T-helper 9 cell (primary cell): ENCODE measurements around the gene DLG2.

Source experiments
- DNase-seq: peaks from one replicate; pipeline ENCODE4 v3.0.0-alpha.2; 2020

DLG2 gene

DNA sequence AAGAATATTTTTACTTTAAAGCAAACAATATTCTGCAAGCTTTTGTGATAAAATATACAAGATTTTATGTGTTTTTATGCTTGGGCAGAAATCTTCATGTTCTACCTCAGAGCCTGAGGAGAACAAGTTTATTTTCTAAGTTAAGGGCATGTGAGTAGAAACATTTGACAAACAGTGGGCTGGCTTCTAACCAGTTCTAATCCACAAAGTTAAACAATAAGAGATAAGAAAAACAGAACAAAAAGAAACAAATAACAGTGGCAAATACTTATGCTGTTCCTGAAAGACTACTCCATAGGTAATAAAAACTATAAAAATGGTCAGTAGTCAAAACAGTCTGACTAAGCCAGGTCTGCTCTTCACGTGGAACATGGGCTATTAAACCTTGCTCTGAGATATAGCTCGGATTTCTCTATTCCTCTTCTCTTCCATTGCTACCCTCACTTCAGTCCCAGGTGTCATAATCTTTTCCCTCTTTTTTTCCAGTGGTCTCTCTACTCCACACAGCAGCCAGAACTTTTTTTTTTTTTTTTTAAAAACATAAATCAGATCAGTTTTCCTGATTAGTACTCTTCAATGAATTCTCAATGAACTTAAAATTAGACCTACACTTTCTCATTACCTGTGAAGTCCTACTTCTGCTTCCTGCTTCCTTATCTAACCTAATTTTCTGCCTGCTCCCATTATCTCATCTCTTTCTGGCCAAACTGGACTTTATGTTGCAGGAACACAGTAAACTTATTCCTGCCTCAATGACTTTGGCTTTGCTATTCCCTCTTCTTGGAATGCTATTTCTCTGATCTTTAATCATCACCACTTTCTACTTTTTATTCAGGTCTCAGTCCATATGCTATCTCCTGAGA, 1669.9 kb downstream of the DLG2 start:
- DNase-seq: no peak

DNA sequence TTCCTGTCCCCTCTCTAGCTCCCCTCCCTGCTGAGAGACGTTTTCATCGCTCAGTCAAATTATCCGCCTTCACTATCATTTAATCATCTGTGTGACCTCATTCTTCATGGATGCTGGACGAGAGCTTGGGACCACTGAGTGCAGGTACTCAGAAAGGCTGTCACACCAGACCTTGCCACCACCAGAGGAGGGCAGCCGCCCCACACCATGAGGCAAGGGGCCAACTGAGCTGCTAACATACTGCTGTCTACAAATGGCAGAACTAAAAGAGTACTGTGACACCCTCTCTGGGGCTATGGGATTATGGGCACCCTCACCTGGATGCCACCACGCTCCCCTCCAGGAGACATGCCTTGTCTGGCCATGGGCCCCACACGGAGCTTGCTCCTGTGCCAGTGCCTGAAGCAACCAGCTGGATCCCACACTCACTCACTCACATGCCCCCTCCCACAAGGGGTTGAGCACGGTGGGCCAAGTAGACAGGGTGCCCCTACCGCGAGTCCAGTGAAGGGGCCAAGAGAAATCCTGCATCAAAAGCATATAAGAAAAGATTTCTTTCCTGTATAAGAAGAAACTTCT, 1670.9 kb downstream of the DLG2 start:
- no peak for DNase-seq

DNA sequence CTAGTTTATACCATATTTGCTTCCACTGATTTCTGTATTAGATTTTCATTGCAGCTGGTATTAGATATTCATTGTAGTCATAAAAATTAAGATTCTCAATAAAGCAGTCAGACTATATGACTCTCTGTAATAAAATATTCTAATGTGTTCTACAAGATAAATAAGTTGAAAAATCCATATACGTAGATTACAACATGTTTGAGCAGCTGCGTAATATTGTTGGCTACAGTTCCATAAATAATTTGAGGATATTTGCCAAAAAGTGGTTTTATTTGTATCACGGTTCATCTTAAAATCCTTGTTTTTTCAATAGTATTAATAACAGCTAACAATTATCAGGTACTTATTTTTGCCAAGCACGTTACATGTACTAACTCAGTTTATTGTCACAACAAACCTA, 1672.4 kb downstream of the DLG2 start:
- DNase-seq: no peak

DNA sequence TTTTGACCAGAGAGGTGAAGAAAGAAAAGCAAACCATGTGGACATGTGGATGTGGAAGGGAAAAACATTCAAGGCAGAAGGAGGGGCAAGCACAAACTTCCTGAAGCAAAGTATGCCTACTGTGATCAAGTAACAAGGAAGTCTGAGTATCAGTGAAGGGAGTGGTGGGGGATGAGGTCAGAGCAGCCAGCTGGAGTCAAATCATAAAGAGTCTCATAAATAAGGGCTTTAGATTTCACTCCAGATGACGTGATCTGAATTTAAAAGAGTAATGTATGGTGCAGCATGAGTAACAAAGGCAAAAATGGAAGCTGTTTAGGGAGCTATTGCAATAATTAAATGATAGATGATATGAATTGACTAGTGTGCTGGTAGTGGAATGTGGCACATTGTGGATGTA, 1675.6 kb downstream of the DLG2 start:
- no peak for DNase-seq

DNA sequence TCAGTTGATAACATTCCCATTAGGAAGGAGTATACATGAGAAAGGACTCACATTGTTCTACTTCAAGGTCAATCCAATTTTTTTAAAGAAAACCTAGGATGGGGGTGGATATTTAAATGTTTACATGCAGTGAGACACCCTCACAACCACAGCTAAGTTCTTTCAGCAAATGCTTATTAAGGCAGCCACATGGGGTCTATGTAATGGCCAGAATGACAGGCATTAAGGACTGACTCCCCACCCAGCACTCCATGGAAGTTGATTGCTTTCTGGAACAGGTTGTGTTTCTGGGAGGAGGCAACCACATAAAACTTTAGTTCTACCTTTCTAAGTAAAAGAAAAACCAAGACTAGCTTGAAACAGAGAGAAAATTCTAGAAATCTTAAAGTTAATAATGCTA, 1678.9 kb downstream of the DLG2 start:
- DNase-seq: no peak

DNA sequence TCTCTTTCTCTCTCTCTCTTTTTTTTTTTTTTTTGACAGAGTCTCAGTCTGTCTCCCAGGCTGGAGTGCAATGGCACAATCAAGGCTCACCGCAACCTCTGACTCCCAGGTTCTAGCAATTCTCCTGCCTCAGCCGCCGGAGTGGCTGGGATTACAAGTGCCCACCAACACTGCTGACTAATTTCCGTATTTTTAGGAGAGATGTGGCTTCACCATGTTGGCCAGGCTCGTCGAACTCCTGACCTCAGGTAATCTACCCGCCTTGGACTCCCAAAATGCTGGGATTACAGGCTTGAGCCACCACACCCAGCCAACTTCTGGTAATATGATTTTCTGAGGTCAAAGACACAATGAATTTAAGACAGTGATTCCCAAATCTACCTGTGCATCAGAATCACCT, 1681.2 kb downstream of the DLG2 start:
- no peak for DNase-seq

DNA sequence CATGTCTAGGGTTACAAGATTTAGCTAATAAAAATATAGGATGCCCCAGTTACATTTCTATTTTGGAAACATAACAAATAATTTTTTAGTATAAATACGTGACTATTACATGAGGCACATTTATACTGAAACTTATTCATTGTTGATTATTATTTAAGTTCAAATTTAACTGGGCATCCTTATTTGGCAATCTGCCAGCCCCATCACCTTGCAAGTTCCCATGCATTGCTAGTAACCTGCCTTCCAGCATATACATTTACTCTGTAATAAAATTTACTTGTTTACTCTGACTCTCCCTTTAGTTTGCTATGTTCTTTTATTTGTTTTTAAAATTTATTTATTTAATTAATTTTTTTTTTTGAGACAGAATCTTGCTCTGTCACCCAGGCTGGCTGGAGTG, 1686.1 kb downstream of the DLG2 start:
- no peak for DNase-seq

DNA sequence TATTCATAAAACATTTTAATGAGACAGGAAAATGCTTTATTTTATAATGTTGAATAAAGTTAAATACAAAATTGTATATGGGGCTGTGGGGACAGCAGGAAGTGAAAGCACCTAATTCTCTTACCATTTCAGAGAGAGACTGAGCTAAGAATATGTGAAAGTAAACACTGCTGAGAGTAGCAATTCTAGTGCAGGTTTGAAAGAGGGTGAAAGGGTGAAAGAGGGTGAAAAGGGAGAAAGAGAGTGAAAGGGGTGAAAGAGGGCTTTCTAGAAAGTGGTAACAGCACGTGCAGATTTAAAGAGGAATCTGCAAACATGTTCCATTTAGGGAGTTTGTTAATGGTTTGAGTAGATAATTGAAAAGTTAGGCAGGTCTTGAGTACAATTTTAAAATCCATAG, 1689.0 kb downstream of the DLG2 start:
- no peak for DNase-seq

DNA sequence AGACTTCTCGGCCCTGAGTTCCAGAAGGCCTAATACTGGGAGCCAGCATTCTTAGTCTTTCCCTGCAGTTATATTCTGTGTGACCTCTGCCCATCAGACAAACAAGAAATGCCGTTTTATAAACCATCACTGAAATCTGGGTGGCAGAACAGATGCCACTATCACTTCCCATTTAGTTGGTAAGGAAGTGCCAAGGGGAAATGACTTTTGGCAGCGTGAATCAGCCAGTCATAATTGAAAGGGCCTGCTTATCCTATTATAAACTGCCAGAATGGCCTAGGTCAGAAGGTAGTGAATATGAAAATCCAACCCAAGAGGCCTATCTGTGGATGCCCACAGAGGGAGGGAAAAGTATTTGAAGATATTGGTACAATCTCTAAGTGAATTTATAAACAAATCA, 1694.1 kb downstream of the DLG2 start:
- DNase-seq: no peak

DNA sequence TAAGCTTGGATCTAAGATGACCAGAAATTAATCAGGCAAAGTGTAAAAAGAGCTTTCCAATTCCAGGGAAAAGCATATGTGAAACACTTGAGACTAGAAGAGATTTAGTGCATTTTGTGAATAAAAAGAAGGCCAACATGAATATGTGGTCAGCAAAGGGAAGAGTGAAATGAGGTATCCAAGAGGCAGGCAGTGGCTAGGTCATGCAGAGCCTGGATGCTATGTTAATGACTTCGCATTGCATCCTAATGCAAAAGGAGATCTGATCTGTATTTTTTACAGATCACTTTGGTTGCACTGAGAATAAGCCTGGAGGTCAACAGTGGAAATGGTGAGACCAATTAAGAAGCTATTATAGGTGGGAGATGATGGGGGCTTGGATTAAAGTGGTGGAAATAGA, 1699.7 kb downstream of the DLG2 start:
- no peak for DNase-seq

DNA sequence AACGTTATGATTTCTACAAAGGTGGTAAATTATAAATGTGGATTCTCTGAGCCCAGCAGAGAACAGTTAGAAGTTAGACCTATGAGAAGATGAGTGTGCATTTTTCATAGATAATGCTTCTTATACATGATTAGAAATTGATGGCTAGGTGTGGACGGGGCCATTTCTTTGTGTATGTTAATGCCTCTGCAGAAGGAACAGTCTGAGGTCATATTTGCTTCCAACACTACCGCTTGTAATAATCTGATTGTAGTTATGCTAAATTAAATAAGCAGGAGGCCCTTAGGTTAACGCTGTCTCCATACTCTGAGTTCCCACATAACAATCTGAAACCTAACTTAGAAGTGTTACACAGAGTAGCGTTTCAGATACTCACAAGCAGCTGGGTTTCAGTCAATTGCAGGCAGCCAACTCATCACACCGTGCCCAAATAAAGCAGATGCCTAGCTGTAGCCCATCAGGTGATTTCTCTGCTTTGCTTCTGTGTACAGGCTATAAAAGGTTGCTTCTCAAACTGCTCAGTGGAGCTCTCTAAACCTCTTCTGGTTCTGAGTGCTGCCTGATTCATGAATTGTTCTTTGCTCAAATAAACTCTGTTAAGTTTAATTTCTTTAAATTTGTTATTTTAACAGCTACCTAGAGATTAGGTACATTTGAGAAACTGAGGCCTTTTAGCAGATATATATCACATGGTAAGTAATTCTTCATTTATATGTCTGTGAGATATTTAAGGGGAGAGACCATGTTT, 1702.2 kb downstream of the DLG2 start:
- DNase-seq: no peak

DNA sequence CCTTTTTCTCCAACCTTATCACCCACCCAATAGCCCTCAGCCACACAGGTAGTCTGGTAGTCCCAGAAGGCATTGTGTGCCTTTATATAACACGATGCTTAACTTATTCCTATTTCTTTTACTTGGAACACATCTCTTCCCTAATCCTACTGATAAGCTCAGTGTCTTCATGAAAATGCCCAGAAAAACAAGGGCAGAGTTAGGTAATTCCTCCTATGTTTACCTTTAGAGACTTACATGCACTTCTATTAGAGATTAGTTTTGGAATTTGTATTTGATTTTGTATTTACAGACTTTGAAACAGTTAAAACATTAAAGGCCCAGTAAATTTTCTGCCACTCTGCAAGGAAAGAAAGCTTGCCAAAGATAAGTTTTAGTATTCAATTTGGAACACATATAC, 1703.2 kb downstream of the DLG2 start:
- DNase-seq: no peak

DNA sequence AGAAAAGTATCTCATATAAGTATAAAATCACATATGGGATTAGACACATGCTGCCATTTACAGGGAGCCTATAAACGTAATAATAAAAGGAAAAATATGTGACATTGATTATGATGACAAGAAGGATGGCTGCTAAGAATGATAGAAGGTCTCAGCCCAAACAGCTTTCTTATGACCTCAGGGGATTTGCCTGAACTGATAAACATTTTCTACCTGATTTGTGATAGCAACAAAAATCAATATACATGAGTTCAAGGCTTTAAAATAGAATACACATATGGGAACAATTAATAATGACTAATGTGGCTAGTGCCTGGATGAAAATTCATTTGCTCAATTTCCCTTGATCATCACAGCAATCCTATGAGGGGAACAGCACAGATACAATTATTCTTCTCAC, 1704.2 kb downstream of the DLG2 start:
- no peak for DNase-seq

DNA sequence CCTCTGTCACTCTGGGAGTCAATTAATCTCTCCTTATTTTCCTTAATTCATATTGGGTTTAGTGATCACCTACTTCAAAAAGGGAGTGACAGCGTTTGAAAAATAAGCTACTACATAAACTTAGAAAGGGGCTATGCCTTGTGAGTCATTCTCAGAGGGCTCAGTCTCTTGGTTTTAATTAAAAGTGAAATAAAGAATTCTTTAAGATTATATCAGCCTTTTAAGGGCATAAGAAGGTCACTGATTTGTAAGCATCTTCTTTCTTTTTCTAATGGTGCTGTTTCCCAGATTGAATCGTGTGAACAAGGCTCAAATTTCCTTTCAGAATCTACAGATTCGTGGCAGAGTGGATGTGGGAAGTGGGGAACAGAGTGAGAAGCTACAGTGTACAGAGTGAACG, 1704.8 kb downstream of the DLG2 start:
- no peak for DNase-seq

DNA sequence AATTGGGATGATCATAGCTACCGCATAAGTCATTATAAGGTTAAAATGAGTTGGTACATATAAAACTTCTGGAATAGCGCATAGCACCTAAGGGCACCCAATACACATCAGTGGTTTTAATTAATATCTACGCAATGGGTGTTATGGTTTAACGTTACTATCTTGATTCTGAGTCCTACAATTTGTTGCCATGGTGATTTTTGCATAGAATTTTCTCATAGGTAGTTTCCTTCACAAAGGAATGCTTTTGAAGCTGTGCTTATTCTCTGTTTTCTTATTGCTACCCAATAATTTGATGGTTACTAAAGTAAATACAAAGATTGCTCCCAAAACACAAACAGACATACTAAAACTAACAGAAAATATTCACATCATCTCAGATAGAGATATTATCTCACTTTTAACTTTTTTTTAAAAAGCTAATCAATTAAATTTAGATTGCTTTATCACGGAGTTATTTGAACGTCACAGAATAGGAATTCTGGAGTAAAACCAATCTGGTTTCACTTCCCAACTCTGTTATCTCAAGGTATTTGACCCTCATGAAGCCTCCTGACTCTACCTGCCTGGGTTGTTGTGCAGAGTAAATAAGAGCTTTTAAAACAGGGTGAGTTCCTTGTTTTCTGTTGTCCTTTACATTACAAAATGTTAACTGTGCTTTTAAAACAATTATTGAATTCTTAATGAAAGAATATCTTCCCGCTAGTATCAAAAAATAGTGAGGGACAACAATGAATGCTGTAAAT, 1705.5 kb downstream of the DLG2 start:
- no peak for DNase-seq

DNA sequence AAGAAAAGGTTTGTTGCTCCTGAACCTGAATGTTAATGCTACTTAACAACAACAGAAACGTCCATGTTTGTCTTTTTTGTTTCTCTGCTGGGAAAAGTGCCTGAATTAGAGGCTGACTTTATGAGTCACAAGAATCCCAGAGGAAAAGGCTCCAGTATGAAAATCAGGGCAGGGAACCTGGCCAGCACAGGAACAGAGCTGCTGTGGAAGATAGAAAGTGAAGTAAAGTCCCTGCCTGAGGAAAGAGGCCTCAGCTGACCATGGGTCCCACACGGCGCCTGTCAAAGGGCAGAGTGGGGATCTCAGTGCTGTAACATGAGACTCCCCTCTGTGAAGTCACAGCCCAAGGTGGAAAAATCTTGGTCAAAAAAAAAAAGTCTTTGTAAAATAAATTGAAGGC, 1708.7 kb downstream of the DLG2 start:
- no peak for DNase-seq

DNA sequence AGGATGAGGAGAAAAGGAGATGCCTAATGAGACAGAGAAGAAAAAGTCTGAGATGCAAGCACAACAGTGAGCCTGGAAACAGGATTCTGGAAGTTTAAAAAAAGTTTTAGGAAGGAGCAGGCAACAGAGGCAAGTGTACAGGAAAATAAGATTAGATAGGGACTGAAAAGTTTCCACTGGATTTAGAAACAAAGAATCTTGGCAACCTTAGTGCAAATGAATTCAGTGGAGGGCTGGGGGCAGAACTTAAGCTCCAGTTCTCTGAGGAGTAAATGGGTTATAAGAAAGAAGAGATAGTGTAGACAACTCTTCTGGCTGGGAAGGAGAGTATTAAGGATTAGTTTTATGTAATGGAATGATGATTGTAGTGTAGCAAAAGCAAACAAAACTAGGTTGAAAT, 1712.1 kb downstream of the DLG2 start:
- no peak for DNase-seq

DNA sequence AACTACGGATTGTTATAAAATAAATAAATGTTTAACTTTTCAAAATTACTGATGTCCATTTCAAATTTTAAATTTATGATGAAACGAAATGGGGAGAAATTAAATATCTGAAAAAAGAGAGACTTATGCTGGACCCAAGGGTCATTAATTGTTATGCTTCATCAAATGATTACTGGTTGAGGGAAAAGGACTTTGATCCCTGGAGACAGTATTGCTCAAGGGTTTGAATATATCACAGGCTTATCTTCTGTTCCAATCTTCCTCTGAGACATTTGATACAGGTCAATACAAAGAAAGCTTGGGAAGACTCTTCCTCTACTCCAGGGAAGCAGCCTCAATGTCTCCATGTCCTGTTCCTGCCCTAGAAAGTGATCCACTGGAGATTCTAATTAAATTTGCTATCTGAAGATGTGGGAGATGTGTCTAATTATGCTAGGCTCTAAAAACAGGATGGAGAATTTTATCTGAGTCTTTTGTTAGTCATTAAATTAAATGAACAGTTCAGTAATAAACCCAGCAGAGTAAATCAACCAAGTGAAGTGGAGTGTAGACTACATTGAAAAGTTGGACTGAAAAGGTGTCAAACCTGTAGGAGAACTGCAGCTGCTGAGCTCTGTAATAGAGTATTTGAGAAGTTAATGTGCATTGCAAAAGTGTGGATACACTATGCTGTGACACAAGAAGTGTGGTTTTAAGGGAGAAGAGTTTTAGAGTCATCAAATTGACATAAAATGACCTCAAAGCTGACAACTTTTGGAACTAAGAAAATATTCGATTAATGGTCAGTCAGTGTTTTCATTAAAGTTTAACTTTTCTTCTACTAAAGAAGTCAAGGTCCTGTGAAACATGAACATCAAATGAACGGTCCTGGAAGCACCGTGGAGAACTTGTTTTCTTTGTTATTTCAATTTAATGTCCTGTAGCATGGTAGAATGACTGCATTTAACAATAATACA, 1717.3 kb downstream of the DLG2 start:
- DNase-seq: no peak

DNA sequence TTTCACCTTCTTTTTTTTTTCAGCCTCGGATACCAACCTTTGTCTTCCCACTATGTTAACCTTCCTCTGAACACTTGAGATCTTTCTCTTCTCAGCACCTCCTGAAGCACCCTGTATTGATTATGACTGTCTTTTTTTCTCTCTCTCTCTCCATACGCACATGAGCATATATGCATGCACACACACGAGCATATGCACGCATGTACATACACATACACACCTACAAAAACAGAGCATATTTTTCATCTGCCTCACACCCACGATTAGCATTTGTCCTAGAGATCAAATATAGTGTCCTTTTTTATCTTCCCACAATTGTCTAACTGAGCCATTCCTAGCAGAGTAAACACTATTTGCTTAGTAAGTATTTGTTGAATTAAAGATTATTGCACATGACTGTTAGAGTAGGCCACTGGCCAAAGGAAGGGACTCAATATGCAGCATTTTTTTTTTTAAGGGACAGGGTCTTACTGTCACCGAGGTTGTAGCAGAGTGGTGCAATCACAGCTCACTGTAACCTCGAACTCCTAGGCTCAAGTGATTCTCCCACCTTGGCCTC, 1718.8 kb downstream of the DLG2 start:
- DNase-seq: no peak

DNA sequence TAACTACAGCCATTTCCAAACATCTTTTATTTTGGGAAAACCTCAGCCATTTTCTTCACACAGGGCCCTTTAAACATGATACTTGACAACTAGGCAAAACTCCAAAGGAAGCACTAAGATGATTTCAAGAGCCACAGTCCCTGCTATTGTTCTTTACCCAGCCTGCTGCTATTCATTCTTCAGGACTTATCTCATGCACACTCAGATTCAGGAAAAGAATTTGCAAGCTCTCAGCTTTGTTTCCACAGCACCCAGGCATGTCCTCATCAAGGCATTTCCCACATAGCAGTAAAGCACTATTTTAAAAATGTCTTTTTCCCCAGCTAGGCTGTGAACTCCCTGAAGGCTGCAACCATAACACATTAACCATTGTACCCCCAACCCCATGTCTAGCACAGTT, 1731.6 kb downstream of the DLG2 start:
- no peak for DNase-seq

DNA sequence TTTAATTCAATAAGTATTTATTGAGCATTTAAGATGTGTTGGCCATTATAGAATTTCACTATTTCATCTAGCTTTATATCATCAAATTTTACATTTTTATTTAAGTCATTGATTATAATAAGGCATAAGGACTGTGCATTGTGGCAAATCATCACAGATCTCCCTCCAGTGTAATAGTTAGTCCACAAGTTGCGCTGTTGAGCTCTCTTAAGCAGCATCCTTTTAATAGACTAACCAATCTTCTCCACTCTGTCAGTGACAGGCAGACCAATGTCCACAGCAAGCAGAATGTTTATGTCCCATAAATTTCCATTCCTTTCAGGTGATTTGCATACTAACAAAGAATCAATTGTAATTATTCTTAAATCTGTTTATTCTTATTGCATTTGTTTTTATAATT, 1745.7 kb downstream of the DLG2 start:
- no peak for DNase-seq

DNA sequence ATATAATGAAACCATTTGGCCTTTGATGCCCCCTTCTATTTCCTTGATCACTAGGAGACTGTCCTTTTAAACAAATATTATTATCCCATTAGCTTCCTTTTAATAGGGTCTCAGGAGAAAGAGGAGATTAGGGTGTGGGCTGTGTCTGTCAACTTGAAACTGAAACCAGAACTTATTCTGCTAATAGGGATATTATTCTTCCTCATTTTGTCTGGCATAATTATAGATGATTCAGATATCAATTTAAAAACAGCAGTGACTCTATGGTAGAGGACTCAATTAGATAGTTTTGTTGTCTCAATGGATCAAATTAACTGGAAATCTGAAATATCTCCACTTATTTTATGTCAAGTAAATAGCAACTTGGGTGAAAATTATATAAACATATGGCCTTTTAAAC, 1756.1 kb downstream of the DLG2 start:
- no peak for DNase-seq
